Activated CD4-positive, alpha-beta T cell treated with anti-CD3 and anti-CD28 coated beads, Interleukin-10, Interleukin-2, amounts not matched to agents 100 ng/mL and 50 ng/mL, durations not matched to agents 16 hours and 8 hours (primary cell): ENCODE measurements around the gene ACP7.
"Not testable (repeated sequence)": the region's sequence is repeated elsewhere in the genome, so short reads cannot be mapped to it uniquely, and the experiment has no call there.

Experiments
- DNase-seq: peaks from one replicate; pipeline ENCODE4 v3.0.0-alpha.2; 2020

Gene ACP7

GRCh38 chr19:39078436-39079200 is 5.5 kb upstream of the ACP7 start:
- DNase-seq, result no peak

- no peak for DNase-seq
Observed at GRCh38 chr19:39080431-39080830, 3.7 kb upstream of the ACP7 start.

GRCh38 chr19:39082167-39082566 is 2.0 kb upstream of the ACP7 start:
- DNase-seq, result no peak

DNA sequence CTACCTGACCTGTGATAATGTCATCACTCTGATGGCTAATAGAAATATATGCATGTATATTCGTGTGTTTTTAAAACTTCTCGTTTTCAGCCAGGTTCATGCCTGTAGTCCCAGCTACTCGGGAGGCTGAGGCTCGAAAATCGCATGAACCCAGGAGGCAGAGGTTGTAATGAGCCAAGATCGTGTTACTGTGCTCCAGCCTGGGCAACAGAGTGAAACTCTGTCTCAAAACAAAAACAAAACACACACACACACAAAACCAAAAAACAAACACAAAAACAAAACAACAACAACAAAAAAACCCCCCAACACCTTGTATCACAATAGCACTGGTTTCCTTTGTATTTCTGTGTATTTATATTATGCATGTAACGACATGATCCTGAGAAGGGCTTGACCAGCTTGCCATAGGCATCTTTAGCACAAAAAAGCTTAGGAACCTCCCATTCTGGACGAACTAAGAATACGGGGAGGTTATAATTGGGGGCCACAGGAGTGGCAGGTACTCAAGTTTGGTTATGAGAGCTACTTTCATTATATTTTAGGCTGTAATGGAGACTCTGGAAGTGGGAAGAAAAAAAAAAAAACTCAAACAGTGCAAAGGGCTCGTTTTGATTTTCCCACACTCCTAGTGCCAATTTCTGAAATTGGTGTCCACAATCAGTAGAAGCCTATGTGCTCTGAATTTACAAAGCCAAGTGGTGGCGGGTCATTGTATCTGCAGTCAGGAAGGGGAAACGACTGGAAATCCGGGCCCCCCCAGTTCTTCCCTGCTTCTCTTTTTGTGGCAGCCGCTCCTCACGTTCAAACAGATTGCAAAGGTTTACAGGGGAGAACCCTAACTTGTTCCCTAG is 1.2 kb upstream of the ACP7 start:
- no peak for DNase-seq

DNA sequence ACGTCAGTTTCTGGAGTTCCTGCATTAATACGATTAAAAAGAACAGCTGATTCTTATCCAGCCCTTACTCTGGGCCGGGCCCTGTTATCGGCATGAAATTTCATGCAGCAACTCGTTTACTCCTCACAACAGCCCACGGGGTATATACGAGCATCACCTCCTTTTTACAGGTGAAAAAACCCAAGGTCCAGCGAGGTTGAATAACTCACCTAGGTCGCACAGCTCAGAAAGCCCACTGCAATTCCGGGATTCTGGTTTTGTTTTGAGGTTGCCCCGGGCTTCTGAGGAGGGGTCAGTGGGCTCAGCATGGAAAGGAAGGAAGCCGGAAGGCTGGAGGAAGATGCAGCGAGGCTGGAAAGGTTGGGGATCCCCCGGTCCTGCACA is 577 bp upstream of the ACP7 start:
- DNase-seq, result no peak

- DNase-seq, result no peak
Observed at GRCh38 chr19:39084732-39085080, 538 bp downstream of the ACP7 start.

- DNase-seq, result no peak
Observed at GRCh38 chr19:39085392-39085791, 1.2 kb downstream of the ACP7 start.

GRCh38 chr19:39086386-39086785 is 2.2 kb downstream of the ACP7 start:
- DNase-seq, result no peak

- no peak for DNase-seq
Observed at GRCh38 chr19:39087907-39088686, 3.9 kb downstream of the ACP7 start.

GRCh38 chr19:39090016-39090415 is 5.8 kb downstream of the ACP7 start:
- DNase-seq, result not testable (repeated sequence)

DNA sequence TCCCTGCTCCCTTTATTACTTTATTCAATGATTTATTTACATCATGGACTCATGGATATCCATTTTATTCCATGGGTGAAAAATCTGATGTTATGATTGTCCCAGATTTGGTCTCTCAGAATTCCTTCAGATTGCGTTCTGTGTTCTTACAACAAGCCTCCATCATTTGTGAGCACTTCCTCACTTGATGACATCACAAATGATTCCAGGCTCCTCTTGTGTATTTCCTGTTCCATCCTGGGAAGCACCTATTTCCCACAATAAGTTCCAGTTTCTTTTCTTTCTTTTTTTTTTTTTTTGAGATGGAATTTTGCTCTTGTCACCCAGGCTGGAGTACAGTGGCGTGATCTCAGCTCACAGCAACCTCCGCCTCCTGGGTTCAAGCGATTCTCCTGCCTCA is 6.7 kb downstream of the ACP7 start:
- DNase-seq, result no peak

DNA sequence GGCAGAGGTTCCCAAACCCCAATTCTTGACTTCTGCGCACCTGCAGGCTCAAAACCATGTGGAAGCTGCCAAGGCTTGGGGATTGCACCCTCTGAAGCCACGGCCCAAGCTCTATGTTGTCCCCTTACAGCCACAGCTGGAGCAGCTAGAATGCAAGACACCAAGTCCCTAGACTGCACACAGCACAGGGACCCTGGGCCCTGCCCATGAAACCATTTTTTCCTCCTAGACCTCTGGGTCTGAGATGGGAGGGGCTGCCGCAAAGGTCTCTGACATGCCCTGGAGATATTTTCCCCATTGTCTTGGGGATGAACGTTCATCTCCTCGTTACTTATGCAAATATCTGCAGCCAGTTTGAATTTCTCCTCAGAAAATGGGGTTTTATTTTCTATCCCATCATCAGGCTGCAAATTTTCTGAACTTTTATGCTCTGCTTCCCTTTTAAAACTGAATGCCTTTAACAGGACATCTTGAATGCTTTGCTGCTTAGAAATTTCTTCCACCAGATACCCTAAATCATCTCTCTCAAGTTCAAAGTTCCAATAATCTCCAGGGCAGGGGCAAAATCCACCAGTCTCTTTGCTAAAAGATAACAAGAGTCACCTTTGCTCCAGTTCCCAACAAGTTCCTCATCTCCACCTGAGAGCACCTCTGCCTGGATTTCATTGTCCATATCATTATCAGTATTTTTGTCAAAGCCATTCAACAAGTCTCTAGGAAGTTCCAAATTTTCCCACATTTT is 11.8 kb downstream of the ACP7 start:
- DNase-seq, result not testable (repeated sequence)

GRCh38 chr19:39097299-39097698 is 13.1 kb downstream of the ACP7 start:
- DNase-seq, result no peak

DNA sequence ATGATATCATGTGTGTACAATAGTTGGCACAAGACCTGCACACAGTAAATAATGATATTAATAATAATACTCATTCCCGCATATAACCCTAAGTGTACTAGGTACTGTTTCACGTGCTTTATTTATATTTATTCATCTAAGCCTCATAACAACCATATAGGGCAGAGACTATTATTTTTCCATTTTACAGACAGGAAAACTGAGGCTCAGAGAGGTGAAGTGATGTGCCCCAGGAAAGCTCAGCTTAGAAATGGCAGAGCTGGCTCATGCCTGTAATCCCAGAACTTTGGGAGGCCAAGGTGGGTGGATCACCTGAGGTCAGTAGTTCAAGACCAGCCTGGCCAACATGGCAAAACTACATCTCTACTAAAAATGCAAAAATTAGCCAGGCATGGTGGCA is 13.6 kb downstream of the ACP7 start:
- DNase-seq, result no peak

- DNase-seq, result no peak
Observed at GRCh38 chr19:39098365-39099269, 14.4 kb downstream of the ACP7 start.

DNA sequence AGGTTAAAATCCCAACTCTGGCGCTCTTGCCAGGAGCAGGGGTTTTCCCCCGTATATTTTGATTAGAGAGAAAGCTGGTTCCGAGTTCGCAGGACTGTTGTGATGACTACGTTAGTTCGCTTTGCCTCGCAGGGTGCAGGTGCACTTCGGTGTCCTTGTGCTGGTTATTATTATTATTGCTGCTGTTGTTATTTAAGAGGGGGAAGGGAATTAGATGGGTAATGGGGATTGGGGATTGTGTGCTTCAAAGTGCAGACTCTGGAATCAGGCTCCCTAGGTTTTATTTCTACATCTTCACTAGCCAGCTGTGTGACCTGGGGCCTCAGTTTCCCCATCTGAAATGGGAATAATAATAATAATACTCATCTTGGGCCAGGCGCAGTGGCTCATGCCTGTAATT is 15.2 kb downstream of the ACP7 start:
- DNase-seq, result no peak

DNA sequence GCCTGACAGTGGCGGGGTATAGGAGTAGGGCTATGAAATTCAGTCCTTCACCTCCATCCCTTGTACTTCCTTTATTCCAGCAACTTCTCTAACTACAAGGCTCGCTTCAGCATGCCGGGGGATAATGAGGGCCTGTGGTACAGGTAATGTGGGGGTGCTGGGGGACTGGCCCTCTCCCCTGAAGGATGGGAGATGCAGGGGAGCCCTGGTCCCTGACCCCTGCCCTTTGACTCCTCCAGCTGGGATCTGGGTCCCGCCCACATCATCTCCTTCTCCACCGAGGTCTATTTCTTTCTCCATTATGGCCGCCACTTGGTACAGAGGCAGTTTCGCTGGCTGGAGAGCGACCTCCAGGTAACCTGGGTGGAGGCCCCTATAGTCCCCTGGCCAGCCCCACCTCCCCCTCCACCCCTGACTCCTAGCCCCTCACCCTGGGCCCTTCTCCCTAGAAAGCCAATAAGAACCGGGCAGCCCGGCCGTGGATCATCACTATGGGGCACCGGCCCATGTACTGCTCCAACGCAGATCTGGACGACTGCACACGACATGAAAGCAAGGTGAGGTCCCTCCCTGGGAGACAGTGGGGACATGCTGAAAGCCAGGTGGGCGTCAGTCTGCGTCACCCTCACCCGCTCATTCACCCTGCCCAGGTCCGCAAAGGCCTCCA is 16.5 kb downstream of the ACP7 start:
- no peak for DNase-seq

GRCh38 chr19:39103151-39103550 is 19.0 kb downstream of the ACP7 start:
- no peak for DNase-seq

- no peak for DNase-seq
Observed at GRCh38 chr19:39104186-39104596, 20.0 kb downstream of the ACP7 start.

- no peak for DNase-seq
Observed at GRCh38 chr19:39106194-39106593, 22.0 kb downstream of the ACP7 start.

DNA sequence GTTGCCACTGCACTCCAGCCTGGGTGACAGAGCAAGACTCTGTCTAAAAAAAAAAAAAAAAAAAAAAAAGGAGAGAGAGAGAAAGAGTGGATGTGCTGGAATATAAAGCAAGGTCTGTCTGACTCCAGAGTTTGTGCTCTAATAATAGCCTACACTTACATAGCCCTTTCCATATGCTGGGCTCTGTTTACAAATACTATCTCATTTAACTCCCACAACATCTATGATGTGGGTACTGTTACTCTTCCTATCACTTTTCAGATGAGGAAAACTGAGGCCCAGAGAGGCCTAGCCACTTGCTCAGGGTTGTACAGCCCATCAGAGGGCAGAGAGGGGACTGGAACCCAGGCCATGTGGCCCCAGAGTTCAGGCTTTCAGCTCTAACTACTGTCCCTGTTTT is 25.5 kb downstream of the ACP7 start:
- no peak for DNase-seq
